HG03575 (cell line): ENCODE results near the gene GDA.

Experiments
- ATAC-seq: cut with Tn5 transposase; IDR thresholded peaks from one replicate; pipeline ENCODE4 v1.9.1; 2021; ENCODE audit not compliant: unreplicated experiment, insufficient number of reproducible peaks, low FRiP score; ENCODE audit errors: extremely low read depth

GDA gene

GRCh38 chr9:72149231-72149975, at the start of gene GDA:
Gene GDA, plus strand, starts transcription at chr9:72149440. Its CDS starts 120 bp downstream, at chr9:72149560.
- ATAC-seq: no peak

- ATAC-seq: no peak
These were observed 46.7 kb upstream of the GDA start for GRCh38 chr9:72102520-72102919.

GRCh38 chr9:72113056-72113455, 36.2 kb upstream of the GDA start:
- no peak for ATAC-seq

- no peak for ATAC-seq
These were observed 29.4 kb upstream of the GDA start for GRCh38 chr9:72119853-72120252.

- ATAC-seq: no peak
These were observed 24.3 kb upstream of the GDA start for GRCh38 chr9:72124947-72125346.

GRCh38 chr9:72127753-72128152, 21.5 kb upstream of the GDA start:
- no peak for ATAC-seq

- no peak for ATAC-seq
These were observed 20.7 kb upstream of the GDA start for GRCh38 chr9:72128526-72128925.

- no peak for ATAC-seq
These were observed 19.7 kb upstream of the GDA start for GRCh38 chr9:72129271-72130156.

GRCh38 chr9:72130321-72130720, 18.9 kb upstream of the GDA start:
- ATAC-seq: no peak

GRCh38 chr9:72131206-72131605, 18.0 kb upstream of the GDA start:
- no peak for ATAC-seq

- ATAC-seq: no peak
These were observed 17.2 kb upstream of the GDA start for GRCh38 chr9:72132052-72132451.

- no peak for ATAC-seq
These were observed 15.7 kb upstream of the GDA start for GRCh38 chr9:72133365-72134035.

- no peak for ATAC-seq
These were observed 14.4 kb upstream of the GDA start for GRCh38 chr9:72134801-72135200.

- ATAC-seq: no peak
These were observed 11.4 kb upstream of the GDA start for GRCh38 chr9:72137697-72138365.

- ATAC-seq: no peak
These were observed 10.0 kb upstream of the GDA start for GRCh38 chr9:72139226-72139625.

GRCh38 chr9:72140586-72140985, 8.7 kb upstream of the GDA start:
- ATAC-seq: no peak

GRCh38 chr9:72141484-72141883, 7.8 kb upstream of the GDA start:
- no peak for ATAC-seq

- no peak for ATAC-seq
These were observed 4.3 kb upstream of the GDA start for GRCh38 chr9:72144756-72145492.
